Glutamatergic neuron (in vitro differentiated cells): ENCODE data around the gene IL18BP. TPM values are rescaled to one million over a fixed set of nuclear protein-coding genes. Genes with fewer than 3 reads are reported as not detected.

Experiments
- DNase-seq: peaks from one replicate; pipeline ENCODE4 v3.0.0; 2022
- H3K27ac Mint-ChIP-seq: one replicate; pipeline ENCODE4 v1.8.0; 2020; ENCODE audit warnings: mild to moderate bottlenecking, mixed read lengths, inconsistent platforms; ENCODE audit not compliant: unreplicated experiment
- H3K27me3 Mint-ChIP-seq: one replicate; pipeline ENCODE4 v1.8.0; 2020; ENCODE audit warnings: mild to moderate bottlenecking, moderate library complexity, mixed read lengths, inconsistent platforms; ENCODE audit not compliant: unreplicated experiment
- H3K36me3 Mint-ChIP-seq: one replicate; pipeline ENCODE4 v1.8.0; 2020; ENCODE audit warnings: mild to moderate bottlenecking, mixed read lengths, inconsistent platforms; ENCODE audit not compliant: unreplicated experiment
- H3K4me1 Mint-ChIP-seq: one replicate; pipeline ENCODE4 v1.8.0; 2020; ENCODE audit warnings: mild to moderate bottlenecking, low read depth, mixed read lengths, inconsistent platforms; ENCODE audit not compliant: unreplicated experiment
- H3K4me3 Mint-ChIP-seq: one replicate; pipeline ENCODE4 v1.8.0; 2020; ENCODE audit warnings: mild to moderate bottlenecking, mixed read lengths, inconsistent platforms; ENCODE audit not compliant: unreplicated experiment
- H3K9me3 Mint-ChIP-seq: one replicate; pipeline ENCODE4 v1.8.0; 2020; ENCODE audit warnings: mild to moderate bottlenecking, moderate library complexity, mixed read lengths, inconsistent platforms; ENCODE audit not compliant: unreplicated experiment
- CTCF ChIP-seq: fragments of 200-600 bp; sonication (generic); IDR thresholded peaks from one replicate; pipeline ENCODE4 v1.5.0; 2021; ENCODE audit not compliant: partially characterized antibody, unreplicated experiment
- total RNA-seq: library from RNA; stranded (reverse); fragmentation: NEBNext Ultra II Directional; extraction: Animal tissue kit (Norgen Biotek cat#: 25700); gene quantifications from one replicate; pipeline ENCODE4 v1.2.1, GENCODE V29; 2021; ENCODE audit not compliant: unreplicated experiment

Gene IL18BP
- total RNA-seq, 1 donor from 2014 or later = 13.1 TPM

- no peak for DNase-seq
- peaks cover 13% of the 10 kb centered on the region for H3K27me3 Mint-ChIP-seq
- TF ChIP-seq CTCF = no peak
- no peaks in the 10 kb centered on the region for H3K36me3 Mint-ChIP-seq
- peak overlapping the region; percentile 9 for H3K27ac Mint-ChIP-seq
- H3K4me1 Mint-ChIP-seq = peaks cover 3% of the 10 kb centered on the region
- H3K4me3 Mint-ChIP-seq = no peak overlapping the region
- peaks cover 20% of the 10 kb centered on the region for H3K9me3 Mint-ChIP-seq
Measured at GRCh38 chr11:72010529-72011233, 12.0 kb downstream of the IL18BP start.

- DNase-seq = no peak
- peaks cover 15% of the 10 kb centered on the region for H3K27me3 Mint-ChIP-seq
- peak overlapping the region; percentile 22 for H3K27ac Mint-ChIP-seq
- H3K36me3 Mint-ChIP-seq = peaks cover 6% of the 10 kb centered on the region
- H3K9me3 Mint-ChIP-seq = peaks cover 15% of the 10 kb centered on the region
- H3K4me1 Mint-ChIP-seq = peaks cover 3% of the 10 kb centered on the region
- H3K4me3 Mint-ChIP-seq = no peak overlapping the region
- no peak for TF ChIP-seq CTCF
Measured at GRCh38 chr11:72012091-72012630, 13.5 kb downstream of the IL18BP start.

GRCh38 chr11:72012897-72013721, 14.4 kb downstream of the IL18BP start:
- no peak for DNase-seq
- H3K4me1 Mint-ChIP-seq = peaks cover 3% of the 10 kb centered on the region

GRCh38 chr11:72013765-72014711, 15.3 kb downstream of the IL18BP start:
- H3K27me3 Mint-ChIP-seq = peaks cover 17% of the 10 kb centered on the region
- peaks cover 3% of the 10 kb centered on the region for H3K4me1 Mint-ChIP-seq
- peaks cover 10% of the 10 kb centered on the region for H3K9me3 Mint-ChIP-seq
- TF ChIP-seq CTCF = no peak
- H3K36me3 Mint-ChIP-seq = peaks cover 6% of the 10 kb centered on the region
- no peak for DNase-seq
- H3K4me3 Mint-ChIP-seq = no peak overlapping the region
- H3K27ac Mint-ChIP-seq = no peak overlapping the region

More at GRCh38 chr11:72012897-72013721, 14.4 kb downstream of the IL18BP start:
- TF ChIP-seq CTCF = no peak
- H3K27me3 Mint-ChIP-seq = peaks cover 19% of the 10 kb centered on the region
- H3K36me3 Mint-ChIP-seq = peaks cover 6% of the 10 kb centered on the region
- H3K27ac Mint-ChIP-seq = no peak overlapping the region
- H3K9me3 Mint-ChIP-seq = peaks cover 13% of the 10 kb centered on the region
- no peak overlapping the region for H3K4me3 Mint-ChIP-seq
